GM12875 (cell line): ENCODE measurements around the gene SLC4A7.
"Not testable (repeated sequence)": the region's sequence is repeated elsewhere in the genome, so short reads cannot be mapped to it uniquely, and the experiment has no call there.

Source experiments
- H3K4me3 ChIP-seq: one replicate; pipeline ENCODE4 v1.5.1; 2011; ENCODE audit warnings: low read depth, low read length, control low read depth
- CTCF ChIP-seq: IDR thresholded peaks from 2 replicates; pipeline ENCODE4 v1.5.1; 2011; ENCODE audit warnings: low read depth, mild to moderate bottlenecking, control low read depth, inconsistent platforms, low read length, moderate library complexity, borderline replicate concordance; ENCODE audit not compliant: insufficient read depth

SLC4A7 gene

GRCh38 chr3:27452368-27453090 is 31.7 kb downstream of the SLC4A7 start:
- no peak for TF ChIP-seq CTCF
- H3K4me3 ChIP-seq: no peak overlapping the region

GRCh38 chr3:27451842-27452241 is 32.3 kb downstream of the SLC4A7 start:
- no peak overlapping the region for H3K4me3 ChIP-seq
- no peak for TF ChIP-seq CTCF

- TF ChIP-seq CTCF: no peak
- H3K4me3 ChIP-seq: no peak overlapping the region
These were observed 32.9 kb downstream of the SLC4A7 start for GRCh38 chr3:27451251-27451650.

- H3K4me3 ChIP-seq: no peak overlapping the region
- no peak for TF ChIP-seq CTCF
These were observed 34.5 kb downstream of the SLC4A7 start for GRCh38 chr3:27449530-27450150.

GRCh38 chr3:27442995-27443394 is 41.2 kb downstream of the SLC4A7 start:
- H3K4me3 ChIP-seq: not testable (repeated sequence)

- H3K4me3 ChIP-seq: not testable (repeated sequence)
These were observed 45.8 kb downstream of the SLC4A7 start for GRCh38 chr3:27438352-27438751.

GRCh38 chr3:27431116-27431515 is 53.1 kb downstream of the SLC4A7 start:
- no peak overlapping the region for H3K4me3 ChIP-seq
- no peak for TF ChIP-seq CTCF

GRCh38 chr3:27429909-27430308 is 54.3 kb downstream of the SLC4A7 start:
- no peak for TF ChIP-seq CTCF
- no peak overlapping the region for H3K4me3 ChIP-seq
